HG02973 (cell line): ENCODE measurements around the gene SCGB1D1.
"Not testable (repeated sequence)": the region's sequence is repeated elsewhere in the genome, so short reads cannot be mapped to it uniquely, and the experiment has no call there.

Source experiments
- ATAC-seq: cut with Tn5 transposase; IDR thresholded peaks from one replicate; pipeline ENCODE4 v1.9.1; 2021; ENCODE audit warnings: moderate library complexity; ENCODE audit not compliant: unreplicated experiment

The SCGB1D1 gene

GRCh38 chr11:62157603-62158002, 32.4 kb upstream of the SCGB1D1 start:
- ATAC-seq, result no peak

- ATAC-seq, result no peak
Observed at GRCh38 chr11:62166371-62166770, 23.6 kb upstream of the SCGB1D1 start.

GRCh38 chr11:62169448-62169847, 20.6 kb upstream of the SCGB1D1 start:
- no peak for ATAC-seq

- no peak for ATAC-seq
Observed at GRCh38 chr11:62169935-62170334, 20.1 kb upstream of the SCGB1D1 start.

GRCh38 chr11:62171261-62171723, 18.7 kb upstream of the SCGB1D1 start:
- no peak for ATAC-seq

- no peak for ATAC-seq
Observed at GRCh38 chr11:62172294-62172693, 17.7 kb upstream of the SCGB1D1 start.

GRCh38 chr11:62176766-62177165, 13.2 kb upstream of the SCGB1D1 start:
- no peak for ATAC-seq

GRCh38 chr11:62179995-62180394, 10.0 kb upstream of the SCGB1D1 start:
- ATAC-seq, result no peak

GRCh38 chr11:62181097-62181496, 8.9 kb upstream of the SCGB1D1 start:
- ATAC-seq, result no peak

- ATAC-seq, result no peak
Observed at GRCh38 chr11:62182147-62182891, 7.7 kb upstream of the SCGB1D1 start.

GRCh38 chr11:62186195-62186594, 3.8 kb upstream of the SCGB1D1 start:
- no peak for ATAC-seq

- ATAC-seq, result no peak
Observed at GRCh38 chr11:62193952-62194351, 3.9 kb downstream of the SCGB1D1 start.

- not testable (repeated sequence) for ATAC-seq
Observed at GRCh38 chr11:62195010-62195409, 5.0 kb downstream of the SCGB1D1 start.

- ATAC-seq, result no peak
Observed at GRCh38 chr11:62195945-62196344, 5.9 kb downstream of the SCGB1D1 start.

- ATAC-seq, result not testable (repeated sequence)
Observed at GRCh38 chr11:62197400-62197799, 7.4 kb downstream of the SCGB1D1 start.

GRCh38 chr11:62201376-62201775, 11.4 kb downstream of the SCGB1D1 start:
- ATAC-seq, result no peak

- no peak for ATAC-seq
Observed at GRCh38 chr11:62202910-62203309, 12.9 kb downstream of the SCGB1D1 start.

GRCh38 chr11:62204430-62204829, 14.4 kb downstream of the SCGB1D1 start:
- ATAC-seq, result no peak

GRCh38 chr11:62205441-62205840, 15.4 kb downstream of the SCGB1D1 start:
- ATAC-seq, result no peak

- ATAC-seq, result not testable (repeated sequence)
Observed at GRCh38 chr11:62206276-62207066, 16.5 kb downstream of the SCGB1D1 start.

GRCh38 chr11:62208785-62209144, 18.7 kb downstream of the SCGB1D1 start:
- ATAC-seq, result no peak

- ATAC-seq, result no peak
Observed at GRCh38 chr11:62217191-62217748, 27.3 kb downstream of the SCGB1D1 start.
